ENCODE measurements around the gene DBH. TPM values are rescaled to one million over a fixed set of nuclear protein-coding genes. Genes with fewer than 3 reads are reported as not detected.

DBH gene
- total RNA-seq: not detected in 2 replicates

GRCh38 chr9:133635533-133636531, at the start of gene DBH:
DBH (plus strand) TSS chr9:133636363; CDS start chr9:133636372, 9 bp downstream.

GRCh38 chr9:133609311-133610098, 26.7 kb upstream of the DBH start, which contains the start of gene FAM163B:
FAM163B (minus strand) TSS chr9:133609389; CDS start chr9:133580223, 29,166 bp downstream.

Other genes starting within 250 kb of the DBH start
- 14.6 and 23.6 TPM in 2 replicates for gene REXO4, start 218.4 kb upstream of the DBH start, total RNA-seq
- 0.49 and 3.0 TPM in 2 replicates for gene ADAMTS13, start 214.0 kb upstream of the DBH start, total RNA-seq
- 4.7 and 30.5 TPM in 2 replicates for gene CACFD1, start 176.4 kb upstream of the DBH start, total RNA-seq
- gene SLC2A6, start 157.3 kb upstream of the DBH start, total RNA-seq: 30.0 and 40.0 TPM in 2 replicates
- not detected in 2 replicates for gene MYMK, start 111.4 kb upstream of the DBH start, total RNA-seq
- under 0.01 TPM in 2 replicates for gene ADAMTSL2, start 101.7 kb upstream of the DBH start, total RNA-seq
- gene FAM163B, start 27.0 kb upstream of the DBH start, total RNA-seq: not detected in 2 replicates
- 0.16 and 0.19 TPM in 2 replicates for gene SARDH, start 102.0 kb downstream of the DBH start, total RNA-seq

Measured in bladder microvascular endothelial cell (primary cell).